ENCODE data around the gene PKN2. TPM values are rescaled to one million over a fixed set of nuclear protein-coding genes. Genes with fewer than 3 reads are reported as not detected.

The PKN2 gene
- total RNA-seq, 1 donor from 2014 or later, result 16.3 TPM

DNA sequence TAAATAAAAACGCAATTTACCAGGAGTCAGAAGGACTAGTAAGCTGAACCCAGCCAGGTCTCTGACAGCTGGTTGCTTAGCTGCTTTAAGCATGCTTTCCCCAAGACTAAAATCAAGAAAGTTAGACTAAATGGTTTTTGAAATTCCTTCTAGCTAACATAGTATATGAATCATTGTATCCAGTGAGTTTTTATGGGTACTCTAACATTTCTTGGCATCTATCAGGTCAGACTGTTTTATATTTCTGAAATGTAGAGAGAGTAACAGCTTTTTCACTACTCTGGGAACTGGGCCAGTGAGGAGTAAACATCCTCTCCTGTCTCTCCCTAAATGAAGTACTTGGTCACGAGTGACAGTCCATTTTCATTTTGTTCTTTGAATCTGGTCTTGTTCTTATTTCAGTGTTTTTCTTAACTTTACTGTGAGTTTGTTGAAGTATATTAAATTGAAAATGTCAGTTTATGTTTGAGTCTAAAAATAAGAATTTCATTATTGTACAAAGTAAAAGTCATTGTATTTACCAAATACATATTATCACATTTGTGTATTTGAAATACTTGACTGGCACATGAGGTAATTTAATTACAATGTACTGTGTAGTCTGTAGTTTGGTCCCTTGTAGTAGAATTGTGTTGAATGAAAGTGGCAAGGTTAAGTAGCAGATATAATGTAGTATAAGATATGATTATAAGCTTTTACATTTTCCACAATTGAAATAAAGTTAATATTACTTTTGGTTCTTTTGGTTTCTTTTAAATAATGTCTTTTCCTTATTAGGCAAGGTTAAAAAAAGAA lies 47.6 kb downstream of the PKN2 start:
- DNase-seq (ENCODE audit: low read depth in 2 of 2), result peak; percentile 57 to 85

GRCh38 chr1:88735382-88735781 lies 51.3 kb downstream of the PKN2 start:
- DNase-seq (ENCODE audit: low read depth in 2 of 2), result no peak

GRCh38 chr1:88735909-88736308 lies 51.8 kb downstream of the PKN2 start:
- no peak for DNase-seq (ENCODE audit: low read depth in 2 of 2)

- peak; percentile 60 to 63 for DNase-seq (ENCODE audit: low read depth in 2 of 2)
Observed at GRCh38 chr1:88736633-88737248, 52.7 kb downstream of the PKN2 start.

GRCh38 chr1:88737338-88737927 lies 53.4 kb downstream of the PKN2 start:
- DNase-seq (ENCODE audit: low read depth in 2 of 2), result no peak

- peak in 1 of 2 donors; percentile 17 for DNase-seq (ENCODE audit: low read depth in 2 of 2)
Observed at GRCh38 chr1:88740784-88741183, 56.7 kb downstream of the PKN2 start.

DNA sequence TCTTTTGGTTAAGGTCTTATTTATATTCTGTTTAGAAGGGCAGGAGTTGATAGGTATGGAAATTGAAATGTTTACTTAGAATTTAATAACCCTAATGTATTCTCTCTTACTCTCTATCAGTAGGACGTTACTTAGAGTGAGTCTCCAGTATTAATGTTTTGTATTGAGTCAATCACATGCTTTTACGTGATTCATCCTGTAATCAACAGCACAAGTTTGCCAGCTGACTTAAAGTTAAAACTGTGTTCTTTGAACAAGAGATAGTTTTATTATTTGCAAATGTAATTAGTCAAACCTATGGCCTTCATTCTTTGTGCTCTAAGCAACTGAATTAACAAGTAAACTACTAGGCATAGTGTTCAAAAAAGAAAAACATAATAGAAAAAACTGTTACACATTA lies 57.3 kb downstream of the PKN2 start:
- DNase-seq (ENCODE audit: low read depth in 2 of 2), result peak in 1 of 2 donors; percentile 56

DNA sequence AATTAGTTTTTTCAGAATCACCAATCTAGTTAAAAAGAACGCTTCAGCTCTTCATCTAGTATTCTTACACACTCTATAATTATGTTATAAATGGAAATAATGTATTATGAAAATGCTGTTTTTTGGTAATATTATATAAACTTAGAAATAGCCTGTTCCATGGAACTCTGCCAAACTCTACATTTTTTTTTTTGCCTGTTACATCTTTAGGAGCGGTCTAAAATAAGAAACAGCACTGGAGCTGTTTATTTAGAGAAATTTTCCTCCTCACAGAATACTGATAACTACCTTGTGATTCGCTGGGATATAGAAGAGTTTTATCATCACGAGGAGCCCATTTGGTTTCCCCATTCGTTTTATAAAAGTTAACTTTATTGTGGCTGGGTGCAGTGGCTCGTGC lies 58.5 kb downstream of the PKN2 start:
- no peak for DNase-seq (ENCODE audit: low read depth in 2 of 2)

DNA sequence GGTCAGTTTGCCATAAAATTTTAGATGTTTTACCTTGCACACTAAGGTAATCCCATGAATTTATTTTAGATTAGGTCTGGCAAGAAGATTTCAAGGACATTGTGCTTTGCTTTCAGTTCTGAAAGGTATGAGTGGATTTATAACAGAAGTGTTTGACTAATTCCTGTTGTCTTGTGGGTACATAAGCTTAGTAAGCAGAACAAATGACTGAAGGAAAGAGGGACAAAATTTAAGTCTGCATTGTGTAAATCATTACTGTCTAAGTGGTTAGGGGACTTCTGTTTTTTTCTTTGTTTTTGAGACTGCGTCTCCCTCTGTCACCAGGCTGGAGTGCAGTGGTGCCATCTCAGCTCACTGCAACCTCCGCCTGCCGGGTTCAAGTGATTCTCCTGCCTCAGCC lies 60.1 kb downstream of the PKN2 start:
- no peak for DNase-seq (ENCODE audit: low read depth in 2 of 2)

- no peak for DNase-seq (ENCODE audit: low read depth in 2 of 2)
Observed at GRCh38 chr1:88746916-88747315, 62.8 kb downstream of the PKN2 start.

- no peak for DNase-seq (ENCODE audit: low read depth in 2 of 2)
Observed at GRCh38 chr1:88751714-88752113, 67.6 kb downstream of the PKN2 start.

GRCh38 chr1:88753506-88753905 lies 69.4 kb downstream of the PKN2 start:
- DNase-seq (ENCODE audit: low read depth in 2 of 2), result no peak

DNA sequence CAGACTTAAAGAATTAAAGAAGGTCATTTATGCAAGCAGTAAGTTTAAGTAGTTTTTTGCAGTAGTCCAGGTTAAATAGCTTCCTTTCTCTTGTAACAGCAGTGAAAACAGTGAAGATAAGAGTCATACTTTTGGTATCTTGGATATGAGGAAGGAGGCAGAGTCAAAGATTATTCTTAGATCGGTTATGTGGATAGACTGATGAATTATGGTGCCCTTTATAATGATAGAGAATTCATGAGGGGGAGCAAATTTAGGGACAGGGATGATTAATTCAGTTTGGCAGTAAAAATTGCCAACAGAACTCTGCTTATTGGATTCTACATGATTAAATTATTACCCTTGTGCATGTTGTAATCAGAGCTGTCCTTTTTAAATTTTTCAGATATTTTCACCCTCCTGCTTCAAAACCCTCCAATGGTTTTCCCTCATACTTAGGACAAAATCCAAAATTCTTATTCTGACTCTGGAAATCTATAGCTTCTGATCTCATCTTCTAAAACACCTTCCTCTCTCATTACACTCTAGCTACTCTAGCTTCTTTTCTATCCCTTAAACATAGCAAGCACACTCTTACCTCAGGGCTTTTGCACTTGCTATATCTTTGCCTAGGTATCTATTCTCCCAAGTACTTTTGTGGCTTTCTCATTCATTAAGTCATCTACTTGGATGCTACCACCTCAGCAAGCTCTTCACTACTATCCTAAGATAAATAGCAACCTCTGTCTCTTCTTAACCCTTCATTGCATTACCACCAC lies 79.8 kb downstream of the PKN2 start:
- DNase-seq (ENCODE audit: low read depth in 2 of 2), result no peak

GRCh38 chr1:88768187-88768586 lies 84.1 kb downstream of the PKN2 start:
- DNase-seq (ENCODE audit: low read depth in 2 of 2), result peak in 1 of 2 donors; percentile 8

- DNase-seq (ENCODE audit: low read depth in 2 of 2), result peak in 1 of 2 donors; percentile 8
Observed at GRCh38 chr1:88768816-88769215, 84.7 kb downstream of the PKN2 start.

GRCh38 chr1:88773540-88774150 lies 89.6 kb downstream of the PKN2 start:
- peak in 1 of 2 donors; percentile 28 for DNase-seq (ENCODE audit: low read depth in 2 of 2)

- DNase-seq (ENCODE audit: low read depth in 2 of 2), result no peak
Observed at GRCh38 chr1:88774151-88774556, 90.1 kb downstream of the PKN2 start.

DNA sequence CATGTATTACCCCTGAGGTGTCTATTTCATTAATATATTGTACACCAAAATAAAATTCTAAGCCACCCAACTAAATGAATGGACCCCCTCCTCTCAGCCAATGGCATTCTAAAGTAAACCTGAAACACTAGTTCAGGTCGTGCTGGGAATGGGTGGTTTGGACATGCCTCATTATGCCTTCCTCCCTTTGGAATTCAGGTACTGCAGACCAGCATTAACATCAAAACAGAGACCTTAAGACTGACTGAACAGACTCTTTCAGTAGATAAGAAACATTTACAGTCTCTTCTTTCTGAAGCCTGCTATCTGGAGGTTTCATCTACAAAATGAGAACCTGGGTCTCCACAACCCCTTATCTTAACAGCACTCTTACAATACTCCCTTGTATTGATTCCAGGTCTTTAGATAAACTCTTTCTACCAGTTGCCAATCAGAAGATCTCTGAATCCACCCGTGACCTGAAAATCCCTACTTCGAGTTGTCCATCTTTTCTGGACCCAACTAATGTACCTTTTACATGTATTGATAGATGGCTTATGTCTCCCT lies 93.6 kb downstream of the PKN2 start:
- DNase-seq (ENCODE audit: low read depth in 2 of 2), result no peak

DNA sequence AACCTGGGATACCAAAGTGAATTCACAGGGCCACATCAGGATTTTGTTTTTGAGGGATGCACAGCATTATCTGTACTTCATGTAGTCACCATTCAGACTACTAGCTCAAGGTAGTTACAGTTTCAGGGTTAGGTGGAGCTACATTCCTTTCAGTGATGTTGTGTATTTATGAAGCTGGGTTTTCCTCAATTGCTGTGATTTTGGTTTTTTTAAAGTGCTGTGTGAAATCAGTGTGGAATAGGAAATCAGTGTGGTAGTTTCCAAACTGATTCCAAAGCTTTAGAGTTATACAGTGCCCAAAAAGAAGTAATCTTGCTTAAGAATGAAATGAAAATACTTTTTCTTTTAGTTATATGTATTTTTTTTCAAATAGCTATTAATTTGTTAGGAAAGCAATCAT lies 95.8 kb downstream of the PKN2 start:
- no peak for DNase-seq (ENCODE audit: low read depth in 2 of 2)

- no peak for DNase-seq (ENCODE audit: low read depth in 2 of 2)
Observed at GRCh38 chr1:88780485-88780884, 96.4 kb downstream of the PKN2 start.

DNA sequence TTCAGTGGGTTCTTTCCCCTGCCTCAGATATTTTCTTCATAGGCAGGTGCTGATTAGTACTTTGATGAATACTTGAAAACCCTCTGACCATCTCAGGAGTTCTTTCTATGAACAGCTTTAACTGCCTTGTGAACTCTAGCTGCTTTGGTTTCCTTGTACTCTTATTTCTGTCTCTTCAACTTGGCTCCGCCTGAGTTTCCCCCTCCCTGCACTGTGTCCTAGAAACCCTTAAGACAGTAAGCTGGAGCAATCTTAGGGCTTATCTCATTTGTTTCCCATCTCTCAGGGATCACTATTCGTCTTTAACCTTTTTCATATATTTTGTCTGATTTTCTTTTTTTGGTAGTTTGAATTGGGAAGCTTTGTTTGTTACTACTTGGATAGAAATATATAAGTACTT lies 99.1 kb downstream of the PKN2 start:
- DNase-seq (ENCODE audit: low read depth in 2 of 2), result no peak
